Suprapubic skin (tissue), 4 donors: ENCODE results near the gene AFF1.

Experiments
- POLR2A ChIP-seq, 2 donors: fragments of 450-650 bp; IDR thresholded peaks; one replicate each; pipeline ENCODE4 v1.6.1; 2017; ENCODE audit warnings: antibody characterized with exemption in 2 of 2, mild to moderate bottlenecking in 2 of 2, moderate library complexity in 2 of 2
- POLR2AphosphoS5 ChIP-seq, 3 donors: sonication (generic); formaldehyde crosslinking; IDR thresholded peaks; one replicate each; pipeline ENCODE4 v1.6.1; 2017; ENCODE audit warnings: antibody characterized with exemption in 3 of 3

GRCh38 chr4:87165892-87166291 is 231.1 kb downstream of the AFF1 start:
- TF ChIP-seq POLR2AphosphoS5 (IDR thresholded peaks at IDR 0.05) (no peak), POLR2A (IDR thresholded peaks at IDR 0.05) (no peak)
